PC-9 (cell line): ENCODE measurements around the gene TOM1L2.

ENCODE experiments used
- EZH2 ChIP-seq: fragments of 200-600 bp; sonication (generic); IDR thresholded peaks from 2 replicates; pipeline ENCODE4 v1.8.0; 2017; ENCODE audit warnings: antibody characterized with exemption, low read depth
- TF ChIP-seq, protein P1 (sequence below): fragments of 200-600 bp; sonication (generic); conservative IDR thresholded peaks from 2 replicates; pipeline ENCODE4 v1.6.1; 2017; ENCODE audit warnings: mixed run types, antibody characterized with exemption, mild to moderate bottlenecking, moderate library complexity

GRCh38 chr17:17849845-17850373 lies 122.3 kb downstream of the TOM1L2 start:
- TF ChIP-seq, protein P1, sequence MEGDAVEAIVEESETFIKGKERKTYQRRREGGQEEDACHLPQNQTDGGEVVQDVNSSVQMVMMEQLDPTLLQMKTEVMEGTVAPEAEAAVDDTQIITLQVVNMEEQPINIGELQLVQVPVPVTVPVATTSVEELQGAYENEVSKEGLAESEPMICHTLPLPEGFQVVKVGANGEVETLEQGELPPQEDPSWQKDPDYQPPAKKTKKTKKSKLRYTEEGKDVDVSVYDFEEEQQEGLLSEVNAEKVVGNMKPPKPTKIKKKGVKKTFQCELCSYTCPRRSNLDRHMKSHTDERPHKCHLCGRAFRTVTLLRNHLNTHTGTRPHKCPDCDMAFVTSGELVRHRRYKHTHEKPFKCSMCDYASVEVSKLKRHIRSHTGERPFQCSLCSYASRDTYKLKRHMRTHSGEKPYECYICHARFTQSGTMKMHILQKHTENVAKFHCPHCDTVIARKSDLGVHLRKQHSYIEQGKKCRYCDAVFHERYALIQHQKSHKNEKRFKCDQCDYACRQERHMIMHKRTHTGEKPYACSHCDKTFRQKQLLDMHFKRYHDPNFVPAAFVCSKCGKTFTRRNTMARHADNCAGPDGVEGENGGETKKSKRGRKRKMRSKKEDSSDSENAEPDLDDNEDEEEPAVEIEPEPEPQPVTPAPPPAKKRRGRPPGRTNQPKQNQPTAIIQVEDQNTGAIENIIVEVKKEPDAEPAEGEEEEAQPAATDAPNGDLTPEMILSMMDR, result no peak
- no peak for TF ChIP-seq EZH2
